Uterus (tissue), 2 donors: Measurements from ENCODE around the gene ZC3H18.

Source experiments
- CTCF ChIP-seq, 4 experiments: fragments of 200-600 bp in 2 of 4; fragments of 450-650 bp in 2 of 4; sonication (generic) in 2 of 4; IDR thresholded peaks; one replicate each; pipeline ENCODE4 v1.5.1; 2016 to 2019; ENCODE audit warnings: antibody characterized with exemption in 4 of 4, mild to moderate bottlenecking in 2 of 4, moderate library complexity in 1 of 4
- POLR2A ChIP-seq, 2 donors: fragments of 450-650 bp; IDR thresholded peaks; one replicate each; pipeline ENCODE4 v1.6.1; 2016; ENCODE audit warnings: antibody characterized with exemption in 2 of 2, mild to moderate bottlenecking in 1 of 2, moderate library complexity in 1 of 2

GRCh38 chr16:88672776-88673175, 102.6 kb downstream of the ZC3H18 start:
- TF ChIP-seq POLR2A (IDR thresholded peaks at IDR 0.05) (no peak), CTCF (IDR thresholded peaks at IDR 0.05) (no peak)
